ENCODE measurements around the gene GNPDA1.

- TF ChIP-seq ZFX (IDR thresholded peaks at IDR 0.05) (no peak), CTCF (conservative IDR thresholded peaks at IDR 0.05) (no peak)
Observed at GRCh38 chr5:142020122-142020659, 7.4 kb upstream of the GNPDA1 start.

Measured in C4-2B (cell line).